A673 (cell line): ENCODE data around the gene PBXIP1. TPM values are rescaled to one million over a fixed set of nuclear protein-coding genes. Genes with fewer than 3 reads are reported as not detected.

Source experiments
- BruUV-seq: library from RNA; stranded (reverse); fragments of 400-500 nt; replicated peaks from 2 replicates; lab custom pipeline; 2021; lab: Mats Ljungman, UMichigan
- CTCF ChIA-PET: fragments of 300-600 bp; sonication (Branson Sonifier 250); formaldehyde crosslinking; loops from one replicate; lab custom pipeline; 2022; ENCODE audit warnings: antibody characterized with exemption; lab: Charles Lee
- POLR2A ChIA-PET: fragments of 300-600 bp; sonication (Branson Sonifier 250); formaldehyde crosslinking; loops from one replicate; lab custom pipeline; 2022; ENCODE audit warnings: antibody characterized with exemption; ENCODE audit not compliant: low non-redundant PET; lab: Charles Lee
- DNase-seq: peaks from one replicate; pipeline ENCODE4 v3.0.0-alpha.2; 2015; ENCODE audit warnings: low spot score
- H3K27ac ChIP-seq: fragments of 200-600 bp; sonication (generic); 2 replicates; pipeline ENCODE4 v1.5.1; 2016; ENCODE audit warnings: mixed run types, low read depth, mild to moderate bottlenecking, mixed read lengths, antibody characterized with exemption, low read length; ENCODE audit not compliant: poor library complexity, severe bottlenecking
- H3K27me3 ChIP-seq: fragments of 200-600 bp; sonication (generic); replicated peaks from 2 replicates; pipeline ENCODE4 v1.6.1; 2017; ENCODE audit warnings: mixed run types, low read depth, mild to moderate bottlenecking, mixed read lengths, antibody characterized with exemption, low read length; ENCODE audit not compliant: insufficient read depth, poor library complexity
- H3K36me3 ChIP-seq: fragments of 200-600 bp; sonication (generic); 2 replicates; pipeline ENCODE4 v1.6.1; 2016; ENCODE audit warnings: mixed run types, mild to moderate bottlenecking, mixed read lengths, antibody characterized with exemption, low read length; ENCODE audit not compliant: insufficient read depth, poor library complexity, severe bottlenecking
- H3K4me1 ChIP-seq: fragments of 200-600 bp; sonication (generic); 2 replicates; pipeline ENCODE4 v1.6.1; 2017; ENCODE audit warnings: mixed run types, mild to moderate bottlenecking, mixed read lengths, antibody characterized with exemption, low read length; ENCODE audit not compliant: insufficient read depth, poor library complexity, severe bottlenecking
- H3K4me3 ChIP-seq: fragments of 200-600 bp; sonication (generic); 2 replicates; pipeline ENCODE4 v1.5.1; 2016; ENCODE audit warnings: low read depth, mixed run types, mild to moderate bottlenecking, mixed read lengths, low read length; ENCODE audit not compliant: poor library complexity, severe bottlenecking
- H3K9me3 ChIP-seq: fragments of 200-600 bp; sonication (generic); 2 replicates; pipeline ENCODE4 v1.6.1; 2016; ENCODE audit warnings: mixed run types, low read depth, mild to moderate bottlenecking, mixed read lengths, antibody characterized with exemption, low read length; ENCODE audit not compliant: poor library complexity, severe bottlenecking
- CTCF ChIP-seq: fragments of 300-800, 200-600 bp; sonication (generic); conservative IDR thresholded peaks from 2 replicates; pipeline ENCODE4 v1.5.1; 2017; ENCODE audit warnings: low read depth, mild to moderate bottlenecking, antibody characterized with exemption, low read length, moderate library complexity, mixed read lengths
- EZH2 ChIP-seq: fragments of 200-600 bp; sonication (generic); IDR thresholded peaks from 2 replicates; pipeline ENCODE4 v1.6.1; 2017; ENCODE audit warnings: borderline replicate concordance, low read depth, mild to moderate bottlenecking, mixed read lengths, antibody characterized with exemption, low read length; ENCODE audit not compliant: poor library complexity, severe bottlenecking
- intact Hi-C: fragments of 100-400 bp; cut with micrococcal nuclease; formaldehyde crosslinking; loops from one replicate; pipeline ENCODE4 v1.10.0; 2022; ENCODE audit not compliant: unreplicated experiment
- total RNA-seq: library from RNA; stranded (reverse); gene quantifications from 2 replicates; pipeline ENCODE4 v1.2.3, GENCODE V29; 2021

PBXIP1 gene
- total RNA-seq, 1 experiment from 2014 or later = 12.7 TPM

GRCh38 chr1:154936555-154937084 lies 19.3 kb downstream of the PBXIP1 start, which contains the start of gene PMVK:
PMVK (minus strand) TSS chr1:154936719; CDS start chr1:154936685, 34 bp downstream.
- BruUV-seq = TSS peak; percentile 79
- ChIA-PET POLR2A (interaction anchor here (0.9 kb wide), 1 partner anchor 19 kb away, joined by 3 read pairs; the partner anchor contains the start of gene PBXIP1), CTCF (interaction anchor here (0.6 to 1.1 kb wide), 3 partner anchors 45 to 456 kb away, joined by 3 to 4 read pairs (median 3); no protein-coding TSS in a partner anchor)
- peak within 1 kb of the TSS; percentile 53 for H3K4me3 ChIP-seq
- DNase-seq = peak; percentile 97
- intact Hi-C loops = loop anchor here (5.0 kb wide), 1 partner anchor 64 kb away; the partner anchor contains the start of gene KCNN3
- peak within 1 kb of the TSS; percentile 99 for H3K27ac ChIP-seq
- H3K27me3 ChIP-seq = no peaks in the 10 kb centered on the region
- peak; percentile 50; the same call in 1 of the 2 replicates for TF ChIP-seq CTCF
- TF ChIP-seq EZH2 = no peak
- no peaks in the 10 kb centered on the region for H3K36me3 ChIP-seq
- peaks cover 41% of the 10 kb centered on the region for H3K4me1 ChIP-seq
- H3K9me3 ChIP-seq = no peaks in the 10 kb centered on the region

DNA sequence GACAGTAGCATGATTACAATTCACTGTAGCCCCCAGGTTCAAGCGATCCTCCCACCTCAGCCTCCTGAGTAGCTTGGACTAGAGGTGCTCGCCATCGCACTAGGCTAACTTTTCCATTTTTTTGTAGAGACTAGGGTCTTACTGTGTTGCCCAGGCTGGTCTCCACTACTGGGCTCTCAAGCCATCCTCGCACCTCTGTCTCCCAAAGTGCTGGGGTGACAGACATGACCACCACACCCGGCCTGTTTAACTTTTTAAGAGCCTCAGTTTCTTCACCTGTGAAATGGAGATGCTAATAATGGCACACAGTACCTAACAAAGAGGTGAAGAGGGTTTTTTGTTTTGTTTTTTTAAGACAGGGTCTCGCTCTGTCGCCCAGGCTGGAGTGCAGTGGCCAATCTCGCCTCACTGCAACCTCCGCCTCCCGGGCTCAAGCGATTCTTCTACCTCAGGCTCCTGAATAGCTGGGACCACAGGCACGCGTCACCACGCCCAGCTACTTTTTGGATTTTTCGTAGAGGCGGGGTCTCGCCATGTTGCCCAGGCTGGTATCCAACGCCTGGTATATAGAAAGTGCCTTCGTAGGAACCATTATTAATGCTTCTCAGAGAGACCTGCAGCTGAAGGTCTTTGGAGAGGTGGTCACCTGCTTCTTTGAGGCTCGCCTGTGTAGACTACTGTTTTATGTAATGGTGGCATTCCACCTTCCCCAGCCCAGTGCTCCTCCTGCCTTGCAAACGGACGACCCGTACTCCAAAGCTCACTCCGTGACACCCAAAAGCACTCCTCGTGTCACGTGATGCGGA lies 19.9 kb downstream of the PBXIP1 start:
- no peaks in the 10 kb centered on the region for H3K9me3 ChIP-seq
- BruUV-seq = no TSS peak
- intact Hi-C loops = loop anchor here (5.0 kb wide), 1 partner anchor 64 kb away; the partner anchor contains the start of gene KCNN3
- peak overlapping the region; percentile 53 for H3K4me3 ChIP-seq
- ChIA-PET CTCF (interaction anchor here (0.6 to 1.1 kb wide), 2 partner anchors 315 to 455 kb away, joined by 3 to 4 read pairs; no protein-coding TSS in a partner anchor), POLR2A (interaction anchor here (0.9 kb wide), 1 partner anchor 20 kb away, joined by 3 read pairs; the partner anchor contains the start of gene PBXIP1)
- H3K4me1 ChIP-seq = peaks cover 34% of the 10 kb centered on the region
- TF ChIP-seq EZH2 = no peak
- H3K36me3 ChIP-seq = no peaks in the 10 kb centered on the region
- H3K27ac ChIP-seq = peak overlapping the region; percentile 99
- H3K27me3 ChIP-seq = no peaks in the 10 kb centered on the region
- no peak for DNase-seq

DNA sequence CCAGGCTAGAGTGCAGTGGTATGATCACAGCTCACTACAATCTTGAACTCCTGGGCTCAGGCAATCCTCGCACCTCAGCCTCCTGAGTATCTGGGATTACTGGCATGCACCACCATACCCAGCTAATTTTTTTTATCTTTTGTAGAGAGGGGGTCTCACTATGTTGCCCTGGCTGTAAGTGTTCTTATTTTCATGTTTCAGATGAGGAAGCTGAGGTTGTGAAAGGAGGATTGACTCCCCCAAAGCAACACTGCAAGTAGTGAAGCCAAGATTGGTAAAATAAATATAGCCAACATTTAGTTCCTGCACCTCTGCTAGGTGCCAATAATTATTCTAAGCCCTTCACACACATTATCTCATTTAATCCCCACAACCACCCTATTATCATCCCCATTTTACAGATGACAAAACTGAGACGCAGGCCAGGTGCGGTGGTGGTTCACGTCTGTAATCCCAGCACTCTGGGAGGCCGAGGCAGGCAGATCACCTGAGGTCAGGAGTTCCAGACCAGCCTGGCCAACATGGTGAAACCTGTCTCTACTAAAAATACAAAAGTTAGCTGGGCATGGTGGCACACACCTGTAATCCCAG lies 21.4 kb downstream of the PBXIP1 start:
- Histone ChIP-seq H3K9me3 (no peaks in the 10 kb centered on the region), H3K36me3 (no peaks in the 10 kb centered on the region), H3K4me3 (no peak overlapping the region), H3K4me1 (peaks cover 20% of the 10 kb centered on the region), H3K27me3 (no peaks in the 10 kb centered on the region), H3K27ac (no peak overlapping the region)
- no peak for DNase-seq
- ChIA-PET POLR2A (no interaction called here), CTCF (no interaction called here)
- BruUV-seq = no TSS peak
- TF ChIP-seq CTCF = no peak
- TF ChIP-seq EZH2 = no peak
- intact Hi-C loops = no loop called here
